Tibial nerve (tissue), 4 donors: ENCODE data around the gene SMIM20. TPM values are rescaled to one million over a fixed set of nuclear protein-coding genes. Genes with fewer than 3 reads are reported as not detected.

ENCODE experiments used
- DNase-seq, 2 donors: peaks; one replicate each; pipeline ENCODE4 v3.0.0-alpha.2; 2019; ENCODE audit warnings: low spot score in 2 of 2
- H3K27ac ChIP-seq, 4 donors: fragments of 200-600 bp; sonication (generic) in 3 of 4; one replicate each; pipeline ENCODE4 v1.5.1; 2017 to 2019; ENCODE audit warnings: mild to moderate bottlenecking in 1 of 4
- H3K27me3 ChIP-seq, 2 donors: fragments of 200-600 bp; sonication (generic) in 1 of 2; one replicate each; pipeline versions ENCODE4 v1.5.1 to v1.6.0; 2017 to 2019
- H3K36me3 ChIP-seq, 3 donors: fragments of 200-600 bp; sonication (generic); one replicate each; pipeline ENCODE4 v1.5.1; 2018 to 2019
- H3K4me1 ChIP-seq, 4 donors: fragments of 200-600 bp; sonication (generic) in 3 of 4; one replicate each; pipeline ENCODE4 v1.5.1; 2017 to 2019
- H3K4me3 ChIP-seq, 4 donors: fragments of 200-600 bp; sonication (generic) in 3 of 4; one replicate each; pipeline ENCODE4 v1.5.1; 2017 to 2019; ENCODE audit warnings: mild to moderate bottlenecking in 1 of 4, moderate library complexity in 1 of 4
- H3K9me3 ChIP-seq, 4 donors: fragments of 200-600 bp; sonication (generic) in 3 of 4; one replicate each; pipeline ENCODE4 v1.5.1; 2017 to 2019
- CTCF ChIP-seq, 5 experiments: fragments of 200-600 bp in 3 of 5; fragments of 450-650 bp in 2 of 5; sonication (generic) in 3 of 5; IDR thresholded peaks; one replicate each; pipeline ENCODE4 v1.5.1; 2016 to 2019; ENCODE audit warnings: antibody characterized with exemption in 5 of 5, mild to moderate bottlenecking in 3 of 5, moderate library complexity in 2 of 5
- EP300 ChIP-seq, 2 donors: sonication (generic); formaldehyde crosslinking; IDR thresholded peaks; one replicate each; pipeline ENCODE4 v1.6.1; 2017; ENCODE audit warnings: antibody characterized with exemption in 2 of 2, mild to moderate bottlenecking in 1 of 2
- POLR2A ChIP-seq, 2 donors: fragments of 450-650 bp; IDR thresholded peaks; one replicate each; pipeline ENCODE4 v1.6.1; 2017; ENCODE audit warnings: antibody characterized with exemption in 2 of 2, mild to moderate bottlenecking in 2 of 2, moderate library complexity in 2 of 2
- WGBS, 2 donors: methylation state at CpG; one replicate each; pipeline ENCODE4 v1.1.5; 2018; 5-methylcytosine and 5-hydroxymethylcytosine counted together
- total RNA-seq, 4 donors: library from RNA; depleted of rRNA; stranded (reverse); fragments of >200 nt; gene quantifications; one replicate each; pipeline ENCODE4 v1.1.0, GENCODE V29; 2016

SMIM20 gene
- total RNA-seq, 4 donors from 2014 or later = 14.7 to 31.0 (median 20.9) TPM

GRCh38 chr4:25972984-25973745, 59.1 kb downstream of the SMIM20 start:
- H3K4me1 ChIP-seq = peaks cover 0 to 8% (median 0%) of the 10 kb centered on the region in 4 donors
- TF ChIP-seq POLR2A (IDR thresholded peaks at IDR 0.05) (no peak), EP300 (IDR thresholded peaks at IDR 0.05) (no peak), CTCF (IDR thresholded peaks at IDR 0.05) (no peak)
- no peak overlapping the region for H3K4me3 ChIP-seq
- no peak overlapping the region for H3K27ac ChIP-seq
- H3K27me3 ChIP-seq = no peaks in the 10 kb centered on the region
- H3K36me3 ChIP-seq = no peaks in the 10 kb centered on the region
- DNase-seq = no peak
- WGBS, 2 donors = 43 to 47% methylated on average over 8 of the region's 8 CpGs
- H3K9me3 ChIP-seq = no peaks in the 10 kb centered on the region

GRCh38 chr4:25976780-25977179, 62.8 kb downstream of the SMIM20 start:
- Histone ChIP-seq H3K27me3 (no peaks in the 10 kb centered on the region), H3K36me3 (no peaks in the 10 kb centered on the region), H3K4me3 (no peak overlapping the region), H3K27ac (no peak overlapping the region), H3K9me3 (no peaks in the 10 kb centered on the region), H3K4me1 (no peaks in the 10 kb centered on the region)
- WGBS, 2 donors = 74 to 77% methylated on average over 7 of the region's 7 CpGs
- no peak for DNase-seq
- TF ChIP-seq EP300 (IDR thresholded peaks at IDR 0.05) (no peak), POLR2A (IDR thresholded peaks at IDR 0.05) (no peak), CTCF (IDR thresholded peaks at IDR 0.05) (no peak)

- TF ChIP-seq POLR2A (IDR thresholded peaks at IDR 0.05) (no peak), EP300 (IDR thresholded peaks at IDR 0.05) (no peak), CTCF (IDR thresholded peaks at IDR 0.05) (no peak)
- H3K27me3 ChIP-seq = no peaks in the 10 kb centered on the region
- no peak for DNase-seq
- H3K4me3 ChIP-seq = no peak overlapping the region
- no peaks in the 10 kb centered on the region for H3K36me3 ChIP-seq
- H3K9me3 ChIP-seq = no peaks in the 10 kb centered on the region
- H3K27ac ChIP-seq = no peak overlapping the region
- 86 to 89% methylated on average over 12 of the region's 12 CpGs for WGBS, 2 donors
- H3K4me1 ChIP-seq = no peaks in the 10 kb centered on the region
Observed at GRCh38 chr4:25977397-25978170, 63.6 kb downstream of the SMIM20 start.

GRCh38 chr4:25978327-25978726, 64.3 kb downstream of the SMIM20 start:
- 50 to 59% methylated on average over 8 of the region's 8 CpGs for WGBS, 2 donors
- H3K27me3 ChIP-seq = no peaks in the 10 kb centered on the region

More at GRCh38 chr4:25978327-25978726, 64.3 kb downstream of the SMIM20 start:
- no peak for DNase-seq
- TF ChIP-seq CTCF (IDR thresholded peaks at IDR 0.05) (no peak), POLR2A (IDR thresholded peaks at IDR 0.05) (no peak), EP300 (IDR thresholded peaks at IDR 0.05) (no peak)
- Histone ChIP-seq H3K4me1 (no peaks in the 10 kb centered on the region), H3K27ac (no peak overlapping the region), H3K36me3 (no peaks in the 10 kb centered on the region), H3K9me3 (no peaks in the 10 kb centered on the region), H3K4me3 (no peak overlapping the region)

Other genes starting within 250 kb of the SMIM20 start
- 10 to 100 TPM in 2 of 4 donors, 1 to 10 TPM in 2; 8.7 to 19.0 (median 11.1) TPM for gene SEL1L3, start 51.2 kb upstream of the SMIM20 start, total RNA-seq